Middle frontal gyrus (tissue), 1 donor: ENCODE measurements around the gene KCNK15.
"Not testable (repeated sequence)": the region's sequence is repeated elsewhere in the genome, so short reads cannot be mapped to it uniquely, and the experiment has no call there.

Experiments
- DNase-seq: peaks from one replicate; pipeline ENCODE4 v3.0.0-alpha.2; 2015; ENCODE audit warnings: low spot score; ENCODE audit errors: extremely low spot score

Gene KCNK15

GRCh38 chr20:44745598-44746366, at the start of gene KCNK15:
KCNK15 (plus strand) TSS chr20:44745865; CDS start chr20:44745911, 46 bp downstream.
- no peak for DNase-seq

GRCh38 chr20:44696315-44696714, 49.4 kb upstream of the KCNK15 start:
- DNase-seq = no peak

GRCh38 chr20:44697041-44697440, 48.6 kb upstream of the KCNK15 start:
- not testable (repeated sequence) for DNase-seq

GRCh38 chr20:44698351-44698750, 47.3 kb upstream of the KCNK15 start:
- no peak for DNase-seq

- DNase-seq = no peak
Observed at GRCh38 chr20:44700306-44700705, 45.4 kb upstream of the KCNK15 start.

GRCh38 chr20:44701118-44701857, 44.4 kb upstream of the KCNK15 start:
- no peak for DNase-seq

GRCh38 chr20:44701858-44702256, 43.8 kb upstream of the KCNK15 start:
- no peak for DNase-seq

GRCh38 chr20:44702776-44703175, 42.9 kb upstream of the KCNK15 start:
- peak; percentile 72 for DNase-seq

- no peak for DNase-seq
Observed at GRCh38 chr20:44703183-44703925, 42.3 kb upstream of the KCNK15 start.

GRCh38 chr20:44703956-44704488, 41.6 kb upstream of the KCNK15 start:
- DNase-seq = no peak

GRCh38 chr20:44704551-44704971, 41.1 kb upstream of the KCNK15 start:
- no peak for DNase-seq

GRCh38 chr20:44705364-44706094, 40.1 kb upstream of the KCNK15 start:
- DNase-seq = no peak

GRCh38 chr20:44706301-44707017, 39.2 kb upstream of the KCNK15 start:
- no peak for DNase-seq

GRCh38 chr20:44707018-44707579, 38.6 kb upstream of the KCNK15 start:
- DNase-seq = no peak

GRCh38 chr20:44709380-44709779, 36.3 kb upstream of the KCNK15 start:
- DNase-seq = no peak

GRCh38 chr20:44709797-44710196, 35.9 kb upstream of the KCNK15 start:
- DNase-seq = no peak

- DNase-seq = no peak
Observed at GRCh38 chr20:44711237-44711636, 34.4 kb upstream of the KCNK15 start.

GRCh38 chr20:44714102-44714700, 31.5 kb upstream of the KCNK15 start:
- no peak for DNase-seq

- peak; percentile 60 for DNase-seq
Observed at GRCh38 chr20:44714701-44715498, 30.8 kb upstream of the KCNK15 start, which contains the start of gene CCN5. CCN5 (plus strand) TSS chr20:44715369; CDS start chr20:44715391, 22 bp downstream.
